ENCODE results near the gene GCK. TPM values are rescaled to one million over a fixed set of nuclear protein-coding genes. Genes with fewer than 3 reads are reported as not detected.

Gene GCK
- total RNA-seq, 1 donor from 2014 or later: 2.7 TPM

- Histone ChIP-seq H3K36me3 (peaks cover 74 to 84% of the 10 kb centered on the region in 2 donors), H3K27me3 (no peaks in the 10 kb centered on the region), H3K4me1 (peaks cover 10 to 28% of the 10 kb centered on the region in 2 donors), H3K9me3 (no peaks in the 10 kb centered on the region), H3K4me3 (no peak overlapping the region), H3K27ac (peak overlapping the region; percentile 33 to 100)
- no peak for TF ChIP-seq CTCF (IDR thresholded peaks at IDR 0.05)
- no peak for DNase-seq (ENCODE audit: low spot score in 2 of 2)
- intact Hi-C loops (cut with DNase I): no loop called here
These were observed 76.1 kb downstream of the GCK start for GRCh38 chr7:44112997-44113763.

- Histone ChIP-seq H3K9me3 (no peaks in the 10 kb centered on the region), H3K27ac (peak overlapping the region; percentile 1 to 100), H3K36me3 (peaks cover 81 to 87% of the 10 kb centered on the region in 2 donors), H3K4me3 (no peak overlapping the region), H3K4me1 (peaks cover 18 to 35% of the 10 kb centered on the region in 2 donors), H3K27me3 (no peaks in the 10 kb centered on the region)
- DNase-seq (ENCODE audit: low spot score in 2 of 2): no peak
- no peak for TF ChIP-seq CTCF (IDR thresholded peaks at IDR 0.05)
- intact Hi-C loops (cut with DNase I): no loop called here
These were observed 76.8 kb downstream of the GCK start for GRCh38 chr7:44112231-44112996.

- peaks cover 84 to 94% of the 10 kb centered on the region in 2 donors for H3K36me3 ChIP-seq
- intact Hi-C loops (cut with DNase I): no loop called here
- H3K4me1 ChIP-seq: peaks cover 24 to 42% of the 10 kb centered on the region in 2 donors
- no peak for DNase-seq (ENCODE audit: low spot score in 2 of 2)
- TF ChIP-seq CTCF (IDR thresholded peaks at IDR 0.05): no peak
- no peak overlapping the region for H3K4me3 ChIP-seq
- H3K27me3 ChIP-seq: no peaks in the 10 kb centered on the region
- peak overlapping the region; percentile 1 to 100 for H3K27ac ChIP-seq
- H3K9me3 ChIP-seq: no peaks in the 10 kb centered on the region
These were observed 77.5 kb downstream of the GCK start for GRCh38 chr7:44111761-44112160.

GRCh38 chr7:44110719-44111635, 78.3 kb downstream of the GCK start:
- Histone ChIP-seq H3K4me1 (peaks cover 31 to 50% of the 10 kb centered on the region in 2 donors), H3K27ac (peak overlapping the region; percentile 99 to 100), H3K4me3 (no peak overlapping the region), H3K27me3 (no peaks in the 10 kb centered on the region), H3K9me3 (no peaks in the 10 kb centered on the region), H3K36me3 (peaks cover 82 to 98% of the 10 kb centered on the region in 2 donors)
- DNase-seq (ENCODE audit: low spot score in 2 of 2): no peak
- TF ChIP-seq CTCF (IDR thresholded peaks at IDR 0.05): no peak
- intact Hi-C loops (cut with DNase I): no loop called here

- H3K36me3 ChIP-seq: peaks cover 82 to 91% of the 10 kb centered on the region in 2 donors
- H3K4me1 ChIP-seq: peaks cover 32 to 53% of the 10 kb centered on the region in 2 donors
- intact Hi-C loops (cut with DNase I): no loop called here
- H3K4me3 ChIP-seq: peak overlapping the region in 1 of 2 donors; percentile 6
- H3K27ac ChIP-seq: peak overlapping the region; percentile 99 to 100
- no peaks in the 10 kb centered on the region for H3K9me3 ChIP-seq
- H3K27me3 ChIP-seq: no peaks in the 10 kb centered on the region
- no peak for TF ChIP-seq CTCF (IDR thresholded peaks at IDR 0.05)
- no peak for DNase-seq (ENCODE audit: low spot score in 2 of 2)
These were observed 79.2 kb downstream of the GCK start for GRCh38 chr7:44109991-44110390.
